Tibial nerve (tissue), 4 donors: ENCODE results near the gene MDGA2.

ENCODE experiments used
- EP300 ChIP-seq, 2 donors: sonication (generic); formaldehyde crosslinking; IDR thresholded peaks; one replicate each; pipeline ENCODE4 v1.6.1; 2017; ENCODE audit warnings: antibody characterized with exemption in 2 of 2, mild to moderate bottlenecking in 1 of 2
- POLR2A ChIP-seq, 2 donors: fragments of 450-650 bp; IDR thresholded peaks; one replicate each; pipeline ENCODE4 v1.6.1; 2017; ENCODE audit warnings: antibody characterized with exemption in 2 of 2, mild to moderate bottlenecking in 2 of 2, moderate library complexity in 2 of 2
- TF ChIP-seq, protein P1 (sequence below), 5 experiments: fragments of 200-600 bp in 3 of 5; fragments of 450-650 bp in 2 of 5; sonication (generic) in 3 of 5; IDR thresholded peaks; one replicate each; pipeline ENCODE4 v1.5.1; 2016 to 2019; ENCODE audit warnings: antibody characterized with exemption in 5 of 5, mild to moderate bottlenecking in 3 of 5, moderate library complexity in 2 of 5

DNA sequence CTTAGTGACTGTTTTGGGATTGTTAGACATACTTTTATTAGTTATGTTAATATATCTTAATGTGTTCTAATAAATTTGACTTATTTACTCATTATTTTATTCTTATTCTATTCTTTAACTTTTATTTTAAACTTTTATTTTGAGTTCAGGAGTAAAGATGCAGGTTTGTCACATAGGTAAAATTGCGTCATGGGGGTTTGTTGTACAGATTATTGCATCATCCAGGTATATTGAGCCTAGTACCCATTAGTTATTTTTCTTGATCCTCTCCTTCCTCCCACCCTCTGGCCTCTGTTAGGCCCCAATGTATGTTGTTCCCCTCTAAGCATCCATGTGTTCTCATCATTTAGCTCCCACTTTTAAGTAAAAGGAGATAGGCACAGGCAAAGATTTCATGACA is 495.5 kb downstream of the MDGA2 start:
- TF ChIP-seq, protein P1, sequence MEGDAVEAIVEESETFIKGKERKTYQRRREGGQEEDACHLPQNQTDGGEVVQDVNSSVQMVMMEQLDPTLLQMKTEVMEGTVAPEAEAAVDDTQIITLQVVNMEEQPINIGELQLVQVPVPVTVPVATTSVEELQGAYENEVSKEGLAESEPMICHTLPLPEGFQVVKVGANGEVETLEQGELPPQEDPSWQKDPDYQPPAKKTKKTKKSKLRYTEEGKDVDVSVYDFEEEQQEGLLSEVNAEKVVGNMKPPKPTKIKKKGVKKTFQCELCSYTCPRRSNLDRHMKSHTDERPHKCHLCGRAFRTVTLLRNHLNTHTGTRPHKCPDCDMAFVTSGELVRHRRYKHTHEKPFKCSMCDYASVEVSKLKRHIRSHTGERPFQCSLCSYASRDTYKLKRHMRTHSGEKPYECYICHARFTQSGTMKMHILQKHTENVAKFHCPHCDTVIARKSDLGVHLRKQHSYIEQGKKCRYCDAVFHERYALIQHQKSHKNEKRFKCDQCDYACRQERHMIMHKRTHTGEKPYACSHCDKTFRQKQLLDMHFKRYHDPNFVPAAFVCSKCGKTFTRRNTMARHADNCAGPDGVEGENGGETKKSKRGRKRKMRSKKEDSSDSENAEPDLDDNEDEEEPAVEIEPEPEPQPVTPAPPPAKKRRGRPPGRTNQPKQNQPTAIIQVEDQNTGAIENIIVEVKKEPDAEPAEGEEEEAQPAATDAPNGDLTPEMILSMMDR (IDR thresholded peaks at IDR 0.05): no peak
- TF ChIP-seq EP300 (IDR thresholded peaks at IDR 0.05): no peak
- TF ChIP-seq POLR2A (IDR thresholded peaks at IDR 0.05): no peak
